ENCODE data around the gene IPCEF1.

The IPCEF1 gene

DNA sequence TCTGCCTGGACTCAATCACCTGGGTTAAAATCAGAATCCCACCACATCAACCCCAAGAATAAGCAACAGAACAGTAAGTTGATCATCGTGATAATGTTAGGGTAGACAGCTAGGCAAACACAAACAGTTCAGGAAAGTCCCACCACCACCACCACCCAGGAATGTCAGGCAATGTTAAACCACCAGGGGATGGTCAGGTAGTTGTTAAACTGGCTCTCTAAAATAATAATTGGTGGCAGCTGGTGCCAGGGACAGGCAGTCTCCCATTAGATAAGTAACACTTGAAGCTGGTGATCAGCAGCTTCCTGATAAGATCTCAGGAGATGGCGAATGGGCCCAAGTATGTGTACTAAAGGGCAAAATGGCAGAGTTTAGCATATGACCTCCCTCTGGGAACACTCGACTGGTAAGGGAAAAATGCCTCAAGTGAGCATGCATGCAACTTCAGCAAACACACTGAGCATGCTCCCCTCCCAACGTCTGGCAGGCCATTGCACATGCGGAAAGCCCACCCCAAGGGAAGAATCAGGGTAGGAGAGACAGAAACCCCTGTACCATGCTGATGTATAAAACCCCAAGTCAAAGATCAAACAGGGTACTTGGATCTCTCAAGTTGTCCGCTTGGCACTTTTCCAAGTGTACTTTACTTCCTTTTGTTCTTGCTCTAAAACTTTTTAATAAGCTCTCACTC, 66.6 kb downstream of the IPCEF1 start:
- DNase-seq = no peak

DNA sequence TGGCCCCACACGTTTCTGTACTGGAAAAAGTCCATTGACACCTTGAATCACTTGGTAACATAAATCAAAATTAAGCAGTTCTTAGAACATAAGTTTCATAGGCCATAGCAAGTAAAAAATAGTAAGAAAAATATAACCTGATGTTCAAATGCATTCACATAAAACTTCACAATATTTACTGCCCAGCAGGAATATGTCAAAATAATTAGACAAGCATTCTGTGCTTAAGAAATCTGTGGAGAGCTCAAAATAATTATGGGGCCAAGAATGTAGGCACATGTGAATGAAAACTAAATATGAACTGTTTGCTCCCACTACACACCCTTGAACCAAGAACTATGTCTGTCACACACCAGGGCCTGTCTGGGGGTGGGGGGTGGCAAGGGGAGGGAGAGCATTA, 70.8 kb downstream of the IPCEF1 start:
- no peak for DNase-seq

DNA sequence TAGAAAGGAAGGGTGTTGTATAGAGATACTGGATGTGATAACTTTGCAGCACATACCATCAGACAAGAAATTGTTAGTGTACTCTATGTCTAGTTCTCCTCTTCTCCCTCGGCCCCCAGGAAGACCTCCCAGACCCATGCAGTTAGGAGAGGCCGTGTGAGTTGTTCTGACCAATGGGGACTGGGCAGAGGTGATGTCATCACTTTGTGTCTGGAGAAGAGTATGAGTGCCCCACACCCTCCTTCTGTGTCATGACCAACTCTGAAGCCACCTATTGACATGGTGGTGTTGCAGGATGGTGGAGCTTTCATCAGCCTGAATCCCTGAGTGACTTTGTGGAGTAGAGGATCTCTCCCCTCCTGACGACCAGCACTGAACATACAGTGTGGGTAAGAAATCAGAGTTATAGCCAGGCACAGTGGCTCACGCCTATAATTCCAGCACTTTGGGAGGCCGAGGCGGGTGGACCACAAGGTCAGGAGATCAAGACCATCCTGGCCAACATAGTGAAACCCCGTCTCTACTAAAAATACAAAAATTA, 72.2 kb downstream of the IPCEF1 start:
- no peak for DNase-seq

DNA sequence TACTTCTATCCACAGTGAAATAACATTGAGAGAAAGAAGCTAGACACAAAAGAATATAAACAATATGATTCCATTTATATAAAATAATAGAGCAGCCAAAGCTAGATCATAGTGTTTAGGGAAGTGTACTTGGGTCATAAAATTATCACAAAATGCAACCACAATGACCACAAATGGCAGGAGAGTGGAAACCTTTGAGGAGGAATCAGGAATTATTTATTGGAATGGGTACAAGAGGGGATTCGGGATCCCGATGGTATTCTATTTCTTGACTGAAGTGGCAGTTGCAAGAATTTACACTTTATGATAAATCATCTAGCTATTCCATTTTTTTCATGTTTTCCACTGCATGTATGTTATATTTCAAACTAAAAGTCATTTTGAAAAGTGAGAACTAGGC, 76.1 kb downstream of the IPCEF1 start:
- no peak for DNase-seq

DNA sequence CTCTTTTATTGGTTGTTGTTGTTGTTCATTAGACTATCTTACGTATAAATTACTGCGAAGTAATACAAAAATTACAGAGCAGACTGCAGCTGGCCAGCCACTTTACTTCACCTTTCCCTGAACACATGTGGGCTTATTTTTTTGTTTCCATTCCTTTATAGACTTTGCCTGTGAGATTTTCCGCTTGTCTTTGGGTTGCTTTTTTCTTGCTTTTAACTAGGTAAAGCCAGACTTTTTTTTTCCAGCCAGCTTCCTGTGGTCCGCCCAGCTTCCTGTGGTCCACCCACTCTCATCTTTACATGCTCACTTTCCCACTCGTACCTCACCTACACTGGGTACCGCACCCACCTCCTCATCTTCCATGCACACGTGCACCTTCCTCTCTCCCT, 79.0 kb downstream of the IPCEF1 start:
- no peak for DNase-seq

DNA sequence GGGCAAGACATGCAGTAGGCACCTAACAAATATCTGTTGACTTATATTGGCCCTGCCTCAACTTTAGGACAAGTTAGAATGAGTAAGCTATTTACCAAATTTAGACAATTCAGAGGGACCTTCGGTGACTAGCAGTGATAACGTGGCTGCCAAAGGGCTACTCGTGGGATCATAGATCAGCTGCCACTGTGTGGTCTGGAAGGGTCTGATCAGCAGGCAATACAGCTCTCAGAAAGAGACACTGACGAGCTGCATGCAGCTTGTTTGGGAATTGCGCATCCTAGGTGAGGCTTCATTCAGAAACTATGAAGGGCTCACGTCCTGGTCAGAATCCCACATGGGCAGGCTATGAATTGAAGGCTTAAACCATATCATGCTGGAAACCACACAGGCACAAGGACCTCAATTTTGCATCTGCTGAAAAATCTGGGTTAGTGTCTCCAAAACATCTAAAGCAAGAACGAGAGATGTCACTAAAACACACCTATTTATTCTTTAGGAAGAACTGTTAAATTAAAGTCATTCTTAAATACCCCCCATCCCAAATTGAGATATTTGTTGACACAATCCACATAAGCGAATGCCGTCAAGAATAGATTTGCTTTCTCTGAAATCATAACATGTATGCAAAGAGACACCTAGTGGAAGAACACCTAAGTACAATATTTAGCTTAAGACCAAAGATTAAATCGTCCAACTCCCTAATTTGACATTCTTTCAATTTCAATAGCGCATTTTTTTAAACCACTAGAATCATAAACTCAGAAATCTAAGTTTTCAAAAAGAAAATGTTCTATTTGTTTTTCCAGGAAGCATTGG, 79.6 kb downstream of the IPCEF1 start:
- DNase-seq = no peak

DNA sequence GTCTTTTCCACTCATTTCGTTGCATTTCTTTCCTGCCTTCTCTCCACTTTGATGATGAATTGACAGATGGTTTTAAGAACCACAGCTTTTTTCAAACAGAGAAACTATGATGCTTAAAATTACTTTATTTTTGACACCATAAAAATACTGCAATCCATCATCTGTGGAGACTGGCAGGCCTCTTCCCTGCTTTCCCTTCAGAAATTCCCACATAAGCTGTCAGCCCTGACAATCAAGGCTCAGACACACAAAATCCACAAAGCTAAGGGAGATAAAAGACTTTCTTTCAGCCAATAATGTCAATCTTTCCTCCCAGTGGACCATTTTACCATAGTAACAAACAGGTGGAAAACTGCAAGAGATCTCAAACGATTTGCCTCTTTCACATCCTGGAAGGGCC, 82.4 kb downstream of the IPCEF1 start:
- no peak for DNase-seq

DNA sequence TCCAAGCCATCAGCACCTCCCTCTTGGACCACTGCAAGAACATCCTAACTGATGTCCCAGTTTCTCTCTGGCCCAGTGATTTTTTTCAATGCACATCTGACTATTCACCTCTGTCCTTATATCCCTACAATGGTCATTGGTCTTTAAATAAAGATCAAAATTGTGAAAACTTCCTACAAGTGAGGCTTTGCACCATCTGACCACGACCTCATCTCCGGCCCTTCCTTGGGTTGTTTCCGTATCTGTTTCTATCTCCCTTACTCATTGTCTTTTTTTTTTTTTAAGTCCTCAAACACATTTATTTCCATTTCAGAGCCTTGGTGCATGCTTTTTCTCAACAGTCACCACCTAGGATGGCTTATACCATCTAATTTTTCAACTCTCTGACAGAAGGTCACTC, 88.1 kb downstream of the IPCEF1 start:
- no peak for DNase-seq

DNA sequence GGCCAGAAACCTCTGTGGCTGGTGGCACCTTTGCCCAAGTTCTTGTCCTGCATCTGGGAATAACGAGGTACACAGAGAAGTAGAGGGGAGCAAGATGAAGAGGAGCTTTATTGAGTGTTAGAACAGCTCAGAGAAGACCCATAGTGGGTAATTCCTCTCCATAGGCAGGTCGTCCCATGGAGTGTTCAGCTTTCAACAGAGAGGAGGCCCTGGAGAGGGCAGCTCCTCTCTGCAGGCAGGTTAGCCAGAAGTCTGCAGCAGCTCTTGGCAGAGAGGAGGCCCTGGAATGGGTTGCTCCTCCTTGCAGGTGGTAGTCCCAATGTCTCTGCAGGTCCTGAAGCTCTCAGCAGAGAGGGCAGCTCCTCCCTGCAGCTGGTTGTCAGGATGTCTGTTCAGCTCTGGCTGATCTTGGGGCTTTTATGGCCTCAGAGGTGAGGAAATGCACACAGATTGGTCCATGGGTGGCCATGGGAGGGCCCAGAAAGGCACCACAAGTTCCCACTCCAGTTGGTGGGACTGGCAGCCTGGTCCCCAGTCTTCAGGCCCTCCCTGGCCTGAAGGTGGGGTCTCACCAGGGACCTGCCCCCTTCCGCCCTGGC, 89.0 kb downstream of the IPCEF1 start:
- DNase-seq = no peak

DNA sequence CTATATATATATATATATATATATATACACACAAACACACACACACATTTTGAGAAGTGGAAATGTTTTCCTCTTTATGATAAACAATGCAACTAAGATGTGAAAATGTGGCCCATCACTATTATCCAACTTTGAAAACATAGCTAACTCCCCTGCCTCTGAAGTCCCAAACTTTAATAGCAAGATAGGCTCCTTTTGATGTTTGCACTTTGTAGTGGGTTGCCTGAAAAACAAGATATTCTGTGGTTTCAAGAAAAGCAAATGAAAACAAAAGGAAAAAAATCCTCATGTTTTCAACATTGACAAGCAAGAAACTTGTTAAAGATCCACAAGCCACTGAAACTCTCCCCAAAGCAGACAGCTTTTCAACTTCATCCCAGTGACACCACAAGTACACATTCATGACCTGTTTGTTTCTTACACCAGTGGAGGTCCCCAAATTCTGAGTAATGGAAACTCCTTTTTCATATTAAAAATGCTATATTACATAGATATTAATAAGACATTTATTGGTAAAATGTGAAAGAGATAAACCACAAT, 90.0 kb downstream of the IPCEF1 start:
- DNase-seq = no peak

DNA sequence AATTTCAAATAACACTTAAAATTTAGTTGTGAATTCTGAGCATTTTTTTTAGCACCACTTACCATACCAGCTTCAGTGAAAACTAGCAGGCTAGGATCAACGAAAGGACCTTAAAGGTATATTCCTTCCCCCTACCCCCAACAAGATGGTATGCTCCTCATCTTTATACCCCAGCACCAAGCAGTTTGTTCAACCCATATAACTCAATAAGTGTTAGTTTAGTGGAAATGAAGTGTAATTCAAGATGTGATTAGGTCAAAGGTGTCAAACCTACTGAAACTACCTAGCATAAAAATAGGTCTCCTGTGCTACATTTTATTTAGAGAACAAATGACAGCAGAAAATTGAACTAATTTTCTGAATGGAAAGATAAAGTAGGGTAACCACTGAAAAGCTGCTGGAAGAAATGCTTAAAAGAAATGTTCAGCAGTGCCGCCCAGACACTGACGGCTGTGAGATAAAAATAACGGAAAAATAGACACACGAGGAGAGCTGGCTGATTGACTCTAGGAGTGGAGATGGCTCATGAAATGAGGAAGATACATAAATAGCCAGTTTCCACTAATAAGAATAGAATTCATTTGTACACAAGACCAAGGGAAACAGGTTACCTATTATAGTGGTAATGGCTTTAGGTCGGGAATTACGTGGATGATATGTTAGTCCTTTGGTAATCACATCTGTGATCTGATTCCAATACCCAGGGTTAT, 94.8 kb downstream of the IPCEF1 start:
- no peak for DNase-seq

DNA sequence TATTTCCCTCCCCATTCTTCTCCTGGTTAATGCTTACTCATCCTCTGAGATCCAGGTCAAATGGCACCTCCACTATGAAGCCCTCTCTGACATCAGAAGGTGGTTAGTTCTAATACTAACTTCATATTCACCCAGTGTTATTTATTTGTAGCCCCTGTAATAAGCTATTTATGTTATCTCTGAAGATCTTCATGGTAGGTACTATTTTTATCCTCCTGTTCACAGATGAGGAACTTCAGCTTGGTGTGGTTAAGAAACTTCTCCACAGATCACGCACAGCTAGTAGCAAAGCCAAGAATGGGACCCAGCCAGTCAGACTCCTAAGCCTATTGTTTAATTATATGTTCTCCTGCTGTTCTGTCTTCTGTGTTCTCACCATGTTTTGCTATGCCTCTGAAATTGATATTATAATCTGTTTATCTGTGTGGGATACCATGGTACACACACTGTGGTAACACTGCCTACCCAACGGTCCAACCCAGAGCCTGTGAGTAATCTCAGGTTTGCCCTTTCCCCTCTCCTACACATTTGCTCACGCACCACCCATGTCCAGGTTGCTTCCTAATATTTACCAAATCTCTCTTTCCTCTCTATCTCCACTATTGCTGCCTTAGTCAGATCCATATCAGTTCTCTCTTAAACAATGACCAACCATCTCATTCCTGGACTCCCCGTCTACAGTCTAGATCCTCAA, 98.4 kb downstream of the IPCEF1 start:
- DNase-seq = no peak

DNA sequence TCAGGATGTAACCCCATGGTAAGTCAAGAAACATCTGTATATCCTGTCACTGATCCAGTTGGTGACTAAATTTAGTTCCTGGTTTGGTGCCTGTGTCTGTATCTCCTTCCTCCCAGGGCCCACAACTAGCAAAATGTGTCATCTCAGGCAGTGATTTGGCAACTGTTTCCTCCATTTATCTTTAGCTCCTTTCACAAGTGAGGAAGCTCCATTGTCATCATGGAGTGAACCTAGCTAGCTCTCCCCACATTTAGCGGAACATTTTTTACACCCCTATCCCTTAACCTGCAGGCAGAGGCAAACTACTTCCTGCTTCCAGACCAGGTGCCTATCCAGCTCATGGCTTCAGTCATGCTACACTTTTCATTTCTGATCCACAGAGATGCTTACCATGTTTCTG, 99.5 kb downstream of the IPCEF1 start:
- DNase-seq = no peak

DNA sequence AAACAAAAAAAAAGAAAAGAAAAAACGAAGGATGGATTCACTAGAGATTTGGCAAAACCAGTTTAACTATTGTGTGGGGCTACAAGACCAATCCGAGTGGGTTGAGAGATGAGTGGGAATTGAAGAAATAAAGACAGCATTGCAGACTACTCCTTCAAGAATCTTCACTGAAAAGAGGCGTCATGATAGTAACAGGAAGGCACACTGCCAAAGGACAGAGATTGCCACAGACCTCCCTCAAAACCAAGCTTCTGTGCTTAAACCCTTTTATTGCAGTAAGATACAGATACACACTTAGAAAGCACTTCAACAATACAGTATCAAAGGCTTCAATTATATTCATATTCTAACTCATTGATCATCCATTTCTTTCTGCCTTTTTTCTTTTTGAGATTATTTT, 103.9 kb downstream of the IPCEF1 start:
- DNase-seq = no peak

DNA sequence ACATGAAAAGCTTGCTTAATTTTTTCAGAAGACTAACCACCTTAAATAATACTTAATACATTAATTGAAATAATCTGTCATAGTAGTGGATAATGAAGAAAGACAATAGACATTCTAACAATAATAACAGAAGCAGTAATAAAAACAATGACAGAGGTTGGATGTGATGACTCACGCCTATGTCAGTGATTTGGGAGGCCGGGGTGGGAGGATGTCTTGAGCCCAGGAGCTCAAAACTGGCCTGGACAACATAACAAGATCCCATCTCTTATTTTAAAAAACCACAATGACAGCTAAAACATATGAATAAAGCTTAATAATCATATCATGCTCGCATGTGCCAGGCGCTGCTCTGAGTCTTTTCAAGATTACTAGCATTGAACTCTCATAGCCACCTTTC, 105.5 kb downstream of the IPCEF1 start:
- DNase-seq = no peak

DNA sequence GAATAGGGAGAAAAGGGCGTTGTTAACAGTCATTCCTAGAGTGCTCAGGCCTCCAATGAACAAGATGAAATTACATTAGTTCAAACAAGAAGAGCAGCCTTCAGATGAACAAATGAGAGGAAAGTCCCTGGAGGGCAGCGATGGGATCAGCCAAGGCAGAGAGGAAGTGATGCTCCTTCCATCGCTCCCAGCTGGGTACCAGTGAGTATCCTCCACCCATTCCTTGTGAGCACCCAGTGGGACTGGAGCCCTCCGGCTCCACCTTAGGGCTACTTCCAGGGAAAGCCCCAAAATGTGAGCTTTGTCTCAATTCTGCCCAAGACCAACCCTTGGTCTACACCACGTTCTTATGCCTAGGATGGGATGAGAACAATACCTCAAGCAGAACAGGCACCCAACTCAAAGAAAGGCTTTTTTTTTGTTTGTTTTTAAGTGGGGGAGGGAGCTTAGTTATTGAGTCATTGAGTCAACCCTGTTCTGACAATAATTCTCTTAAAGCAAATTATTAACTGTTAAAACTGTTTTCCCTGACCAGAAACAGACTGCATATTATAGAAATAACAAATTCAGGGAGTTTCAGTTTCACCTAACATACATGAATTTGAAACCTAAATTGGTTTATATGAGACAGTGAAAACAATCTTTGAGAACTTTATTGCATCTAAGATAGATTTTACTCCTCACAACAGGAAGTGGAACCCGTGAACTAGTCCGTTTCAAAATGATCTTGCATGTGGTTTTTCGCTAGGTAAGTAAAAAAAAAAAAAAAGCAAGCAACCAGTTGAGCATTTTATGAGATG, 106.9 kb downstream of the IPCEF1 start:
- no peak for DNase-seq

DNA sequence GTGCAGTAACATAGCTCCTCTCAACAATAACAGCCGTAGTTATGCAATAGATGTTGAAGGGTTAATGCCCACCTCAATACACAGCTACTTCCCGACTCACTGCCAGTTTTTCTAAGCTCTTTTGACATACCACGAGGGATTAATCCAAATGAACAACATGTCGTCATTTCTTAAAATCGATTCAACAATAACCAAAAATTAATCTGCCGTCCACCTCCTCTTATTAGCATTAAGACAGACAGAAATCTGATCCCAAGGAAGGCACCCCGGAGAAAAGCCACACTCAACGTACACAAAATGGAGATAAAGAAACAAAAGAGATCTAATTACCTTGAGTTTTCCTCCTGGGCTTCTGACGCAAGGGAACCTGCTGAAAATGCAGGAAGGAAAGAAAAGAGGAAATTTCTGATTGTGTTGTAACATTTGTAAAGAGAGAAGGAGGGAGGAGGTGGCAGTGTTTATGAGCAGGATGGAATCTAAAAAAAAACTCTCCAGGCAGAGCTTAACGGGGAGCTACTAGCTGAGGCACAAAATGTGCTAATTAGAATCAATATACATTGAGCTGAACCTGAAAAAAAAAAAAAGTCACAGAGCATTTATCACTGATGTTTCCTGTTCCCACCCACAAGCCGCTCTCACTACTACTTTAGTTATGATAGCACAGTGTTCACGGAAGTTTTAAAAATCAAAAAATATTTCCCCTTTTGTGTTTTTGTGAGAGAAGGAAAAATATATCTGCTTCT, 109.3 kb downstream of the IPCEF1 start:
- DNase-seq = no peak

DNA sequence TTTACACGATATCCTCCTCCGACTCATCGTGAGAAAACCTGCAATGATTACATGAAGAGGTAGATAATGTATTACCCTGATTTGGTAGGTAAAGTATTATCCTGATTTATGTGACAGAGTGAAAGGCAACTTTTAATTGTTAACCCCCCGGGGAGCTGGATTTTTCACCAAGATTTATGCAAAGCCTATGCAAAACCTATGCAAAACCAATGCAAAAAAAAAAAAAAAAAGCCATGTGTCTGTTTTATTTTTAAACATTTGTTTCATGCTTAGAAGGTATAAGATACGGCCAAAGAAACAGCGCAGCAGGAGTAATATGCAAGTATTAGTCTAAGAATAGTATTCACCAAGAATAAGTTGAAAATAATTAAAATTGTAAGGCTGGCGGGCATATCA, 109.9 kb downstream of the IPCEF1 start:
- no peak for DNase-seq

DNA sequence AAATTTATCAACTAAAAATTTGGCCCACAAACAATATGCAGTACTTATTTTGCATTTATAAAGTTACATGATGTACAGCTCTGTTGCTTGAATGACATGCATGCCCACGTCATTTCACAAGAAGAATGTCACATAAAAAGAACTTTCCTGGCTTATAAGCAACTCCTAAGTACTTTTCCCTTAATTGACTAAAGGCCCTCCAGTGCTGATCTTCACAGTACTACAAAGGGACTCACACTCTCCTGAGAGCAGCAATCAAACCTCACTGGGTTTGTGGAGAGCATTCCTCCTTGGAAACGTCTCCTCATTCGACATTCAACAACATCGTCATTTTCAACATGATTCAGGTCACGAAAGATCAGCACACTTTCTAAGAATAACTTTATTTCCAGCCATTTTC, 111.1 kb downstream of the IPCEF1 start:
- no peak for DNase-seq

DNA sequence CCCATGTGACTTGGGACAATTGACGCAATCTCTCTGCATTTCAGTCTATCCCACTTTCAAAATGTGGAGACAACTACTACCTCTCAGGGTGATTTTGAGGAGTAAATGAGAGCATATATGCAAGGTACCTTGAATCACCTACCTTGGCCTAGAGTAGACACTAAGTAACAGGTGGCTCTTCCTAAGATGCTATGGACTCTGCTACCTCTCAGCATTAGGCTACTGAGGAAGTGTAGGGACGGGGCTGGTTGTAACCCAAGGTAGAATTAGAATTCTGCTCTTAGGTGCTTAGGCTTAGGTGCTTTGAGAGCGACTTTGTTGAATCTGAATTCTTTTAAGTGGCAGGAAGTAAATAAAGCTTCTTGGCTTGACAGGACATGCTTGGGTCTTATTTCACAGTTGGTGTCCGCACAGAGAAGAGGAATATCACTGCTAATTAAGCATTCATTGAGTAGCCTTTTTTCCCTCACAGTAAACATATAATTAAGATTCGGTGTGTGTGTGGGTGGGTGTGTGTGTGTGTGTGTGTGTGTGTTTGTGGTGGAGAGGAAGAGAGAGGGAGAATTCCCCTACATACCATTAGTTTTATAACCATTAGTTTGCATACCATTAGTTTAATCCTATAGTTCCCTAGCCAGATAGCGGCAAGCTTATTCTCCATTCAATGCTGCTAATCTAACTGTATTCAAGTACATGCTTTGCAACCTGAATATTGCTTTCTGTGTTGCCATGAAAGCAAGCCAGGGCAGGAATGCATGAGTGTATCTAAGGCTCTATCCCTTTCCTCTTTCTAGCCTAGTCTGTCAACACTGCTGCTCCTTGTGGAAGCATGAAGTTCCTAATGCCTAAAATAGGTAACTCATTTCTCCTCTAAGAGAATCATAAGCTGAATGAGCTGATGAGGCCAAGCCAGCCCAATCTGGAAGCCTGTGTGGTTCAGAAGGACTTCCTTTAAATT, 112.5 kb downstream of the IPCEF1 start:
- DNase-seq = no peak
